ENCODE data around the gene SUCLG2. TPM values are rescaled to one million over a fixed set of nuclear protein-coding genes. Genes with fewer than 3 reads are reported as not detected.
A peak's percentile ranks its signal among the peaks of the same experiment; 100 is the strongest.

SUCLG2 gene
- total RNA-seq, 2 experiments from 2014 or later, result 53.3 to 57.8 TPM

GRCh38 chr3:67418426-67419217 lies 235.8 kb downstream of the SUCLG2 start:
- DNase-seq, result no peak
- POLR2A ChIA-PET, result no interaction called here
- H3K4me3 Mint-ChIP-seq, result no peak overlapping the region
- intact Hi-C loops (cut with micrococcal nuclease), result no loop called here
- H3K27me3 Mint-ChIP-seq, result no peaks in the 10 kb centered on the region
- no peak overlapping the region for H3K27ac Mint-ChIP-seq
- CTCF ChIA-PET, result no interaction called here
- H3K36me3 Mint-ChIP-seq, result peaks cover 43% of the 10 kb centered on the region
- H3K4me1 Mint-ChIP-seq (ENCODE audit: low read depth), result no peaks in the 10 kb centered on the region
- H3K9me3 Mint-ChIP-seq, result peaks cover 27% of the 10 kb centered on the region

- no peak for DNase-seq
- H3K27ac Mint-ChIP-seq, result no peak overlapping the region
- peaks cover 31% of the 10 kb centered on the region for H3K36me3 Mint-ChIP-seq
- POLR2A ChIA-PET, result no interaction called here
- no peaks in the 10 kb centered on the region for H3K4me1 Mint-ChIP-seq (ENCODE audit: low read depth)
- intact Hi-C loops (cut with micrococcal nuclease), result no loop called here
- H3K9me3 Mint-ChIP-seq, result peaks cover 20% of the 10 kb centered on the region
- CTCF ChIA-PET, result interaction anchor here (1.5 kb wide), 1 partner anchor 10 kb away, joined by 6 read pairs; no protein-coding TSS in a partner anchor
- H3K4me3 Mint-ChIP-seq, result no peak overlapping the region
- H3K27me3 Mint-ChIP-seq, result no peaks in the 10 kb centered on the region
These were observed 237.7 kb downstream of the SUCLG2 start for GRCh38 chr3:67416703-67417102.

DNA sequence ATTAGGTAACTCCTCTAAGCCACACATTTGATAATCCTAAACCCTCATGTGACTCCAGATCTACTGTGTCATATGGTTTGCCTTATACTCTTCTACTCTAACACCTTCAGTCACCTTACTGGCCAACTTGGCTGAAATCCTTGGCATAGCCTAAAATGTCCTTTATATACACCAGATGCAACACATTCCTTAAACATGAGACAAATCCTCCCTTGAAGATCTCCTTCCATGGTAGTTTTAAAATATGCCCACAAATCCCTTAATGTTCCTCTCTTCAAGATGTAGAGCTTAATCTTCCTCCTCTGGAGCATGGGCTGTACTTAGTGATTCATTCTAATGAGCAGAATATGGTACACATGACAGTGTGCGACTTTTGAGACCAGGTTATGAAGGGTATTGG lies 238.9 kb downstream of the SUCLG2 start:
- Mint-ChIP-seq H3K36me3 (peaks cover 21% of the 10 kb centered on the region), H3K27me3 (no peaks in the 10 kb centered on the region), H3K27ac (no peak overlapping the region), H3K9me3 (peaks cover 11% of the 10 kb centered on the region), H3K4me1 (ENCODE audit: low read depth) (no peaks in the 10 kb centered on the region), H3K4me3 (no peak overlapping the region)
- no peak for DNase-seq
- intact Hi-C loops (cut with micrococcal nuclease), result no loop called here
- CTCF ChIA-PET, result interaction anchor here (0.6 kb wide), 1 partner anchor 1288 kb away, joined by 3 read pairs; no protein-coding TSS in a partner anchor
- POLR2A ChIA-PET, result no interaction called here

GRCh38 chr3:67414740-67415139 lies 239.7 kb downstream of the SUCLG2 start:
- Mint-ChIP-seq H3K36me3 (peaks cover 17% of the 10 kb centered on the region), H3K27ac (no peak overlapping the region), H3K4me1 (ENCODE audit: low read depth) (no peaks in the 10 kb centered on the region), H3K9me3 (peaks cover 3% of the 10 kb centered on the region), H3K4me3 (no peak overlapping the region), H3K27me3 (no peaks in the 10 kb centered on the region)
- no peak for DNase-seq
- POLR2A ChIA-PET, result no interaction called here
- CTCF ChIA-PET, result interaction anchor here (0.6 kb wide), 1 partner anchor 1289 kb away, joined by 3 read pairs; no protein-coding TSS in a partner anchor
- intact Hi-C loops (cut with micrococcal nuclease), result no loop called here

- H3K4me1 Mint-ChIP-seq (ENCODE audit: low read depth), result no peaks in the 10 kb centered on the region
- intact Hi-C loops (cut with micrococcal nuclease), result no loop called here
- peaks cover 53% of the 10 kb centered on the region for H3K36me3 Mint-ChIP-seq
- no peaks in the 10 kb centered on the region for H3K27me3 Mint-ChIP-seq
- no peaks in the 10 kb centered on the region for H3K9me3 Mint-ChIP-seq
- POLR2A ChIA-PET, result no interaction called here
- CTCF ChIA-PET, result no interaction called here
- DNase-seq, result no peak
- H3K4me3 Mint-ChIP-seq, result no peak overlapping the region
- H3K27ac Mint-ChIP-seq, result no peak overlapping the region
These were observed 249.2 kb downstream of the SUCLG2 start for GRCh38 chr3:67405193-67405592.

DNA sequence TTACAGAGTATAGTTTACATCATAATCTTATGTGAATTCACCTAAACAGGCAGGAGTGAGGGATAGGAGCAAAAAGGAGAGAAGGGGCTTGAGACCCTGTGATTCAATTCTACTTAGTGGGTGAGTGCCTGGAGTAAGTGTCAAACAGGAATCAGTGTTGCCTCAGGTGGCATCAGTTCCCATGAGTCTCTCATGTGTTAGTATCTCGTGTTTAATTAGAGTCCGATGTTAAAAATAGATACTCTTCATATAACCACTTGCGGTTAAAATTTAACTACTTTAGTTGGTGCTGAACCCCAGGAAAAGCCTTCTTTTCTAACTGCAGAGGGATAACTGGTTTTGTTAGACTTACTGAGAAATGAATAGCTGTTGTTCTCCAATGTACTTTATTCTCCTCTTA lies 251.5 kb downstream of the SUCLG2 start:
- Mint-ChIP-seq H3K4me3 (no peak overlapping the region), H3K27ac (no peak overlapping the region), H3K27me3 (no peaks in the 10 kb centered on the region), H3K9me3 (peaks cover 8% of the 10 kb centered on the region), H3K4me1 (ENCODE audit: low read depth) (no peaks in the 10 kb centered on the region), H3K36me3 (peaks cover 55% of the 10 kb centered on the region)
- no peak for DNase-seq
- CTCF ChIA-PET, result interaction anchor here (1.3 kb wide), 1 partner anchor 21 kb away, joined by 3 read pairs; no protein-coding TSS in a partner anchor
- intact Hi-C loops (cut with micrococcal nuclease), result no loop called here
- POLR2A ChIA-PET, result no interaction called here

- no peaks in the 10 kb centered on the region for H3K27me3 Mint-ChIP-seq
- H3K9me3 Mint-ChIP-seq, result peaks cover 8% of the 10 kb centered on the region
- H3K27ac Mint-ChIP-seq, result no peak overlapping the region
- CTCF ChIA-PET, result no interaction called here
- H3K36me3 Mint-ChIP-seq, result peaks cover 47% of the 10 kb centered on the region
- intact Hi-C loops (cut with micrococcal nuclease), result no loop called here
- H3K4me1 Mint-ChIP-seq (ENCODE audit: low read depth), result no peaks in the 10 kb centered on the region
- POLR2A ChIA-PET, result interaction anchor here (1.1 kb wide), 1 partner anchor 12 kb away, joined by 4 read pairs; no protein-coding TSS in a partner anchor
- no peak for DNase-seq
- no peak overlapping the region for H3K4me3 Mint-ChIP-seq
These were observed 252.5 kb downstream of the SUCLG2 start for GRCh38 chr3:67401921-67402320.

GRCh38 chr3:67400476-67400875 lies 253.9 kb downstream of the SUCLG2 start:
- intact Hi-C loops (cut with micrococcal nuclease), result no loop called here
- ChIA-PET CTCF (interaction anchor here (1.8 kb wide), 1 partner anchor 389 kb away, joined by 5 read pairs; no protein-coding TSS in a partner anchor), POLR2A (no interaction called here)
- Mint-ChIP-seq H3K27me3 (no peaks in the 10 kb centered on the region), H3K9me3 (peaks cover 8% of the 10 kb centered on the region), H3K36me3 (peaks cover 50% of the 10 kb centered on the region), H3K4me1 (ENCODE audit: low read depth) (no peaks in the 10 kb centered on the region), H3K27ac (no peak overlapping the region), H3K4me3 (no peak overlapping the region)
- DNase-seq, result no peak

GRCh38 chr3:67389176-67389575 lies 265.2 kb downstream of the SUCLG2 start:
- Mint-ChIP-seq H3K27ac (no peak overlapping the region), H3K27me3 (no peaks in the 10 kb centered on the region), H3K4me3 (no peak overlapping the region), H3K36me3 (peaks cover 43% of the 10 kb centered on the region), H3K9me3 (peaks cover 11% of the 10 kb centered on the region), H3K4me1 (ENCODE audit: low read depth) (peaks cover 20% of the 10 kb centered on the region)
- ChIA-PET POLR2A (no interaction called here), CTCF (interaction anchor here (1.8 kb wide), 1 partner anchor 401 kb away, joined by 4 read pairs; no protein-coding TSS in a partner anchor)
- intact Hi-C loops (cut with micrococcal nuclease), result loop anchor here (10.0 kb wide), 1 partner anchor 266 kb away; the partner anchor contains the start of gene SUCLG2
- no peak for DNase-seq

GRCh38 chr3:67388738-67389137 lies 265.7 kb downstream of the SUCLG2 start:
- peaks cover 43% of the 10 kb centered on the region for H3K36me3 Mint-ChIP-seq
- no peak overlapping the region for H3K27ac Mint-ChIP-seq

GRCh38 chr3:67386451-67386850 lies 268.0 kb downstream of the SUCLG2 start:
- Mint-ChIP-seq H3K9me3 (peaks cover 11% of the 10 kb centered on the region), H3K27me3 (no peaks in the 10 kb centered on the region), H3K4me3 (no peak overlapping the region), H3K27ac (no peak overlapping the region), H3K36me3 (peaks cover 31% of the 10 kb centered on the region), H3K4me1 (ENCODE audit: low read depth) (peaks cover 20% of the 10 kb centered on the region)
- ChIA-PET POLR2A (no interaction called here), CTCF (no interaction called here)
- intact Hi-C loops (cut with micrococcal nuclease), result loop anchor here (10.0 kb wide), 1 partner anchor 268 kb away; the partner anchor contains the start of gene SUCLG2
- DNase-seq, result no peak

More at GRCh38 chr3:67388738-67389137, 265.7 kb downstream of the SUCLG2 start:
- H3K4me1 Mint-ChIP-seq (ENCODE audit: low read depth), result peaks cover 20% of the 10 kb centered on the region
- ChIA-PET POLR2A (no interaction called here), CTCF (no interaction called here)
- H3K9me3 Mint-ChIP-seq, result peaks cover 11% of the 10 kb centered on the region
- intact Hi-C loops (cut with micrococcal nuclease), result loop anchor here (10.0 kb wide), 1 partner anchor 266 kb away; the partner anchor contains the start of gene SUCLG2
- no peak for DNase-seq
- H3K4me3 Mint-ChIP-seq, result no peak overlapping the region
- H3K27me3 Mint-ChIP-seq, result no peaks in the 10 kb centered on the region

GRCh38 chr3:67384760-67385397 lies 269.5 kb downstream of the SUCLG2 start:
- ChIA-PET POLR2A (no interaction called here), CTCF (interaction anchor here (0.5 to 6.2 kb wide), 6 partner anchors 271 to 1509 kb away, joined by 3 to 72 read pairs (median 7); no protein-coding TSS in a partner anchor)
- intact Hi-C loops (cut with micrococcal nuclease), result loop anchor here (1.0 to 10.0 kb wide), 2 partner anchors 270 to 405 kb away; partner anchors contain the start of gene SUCLG2

More at GRCh38 chr3:67384760-67385397, 269.5 kb downstream of the SUCLG2 start:
- H3K4me1 Mint-ChIP-seq (ENCODE audit: low read depth), result peaks cover 20% of the 10 kb centered on the region
- no peak overlapping the region for H3K4me3 Mint-ChIP-seq
- H3K9me3 Mint-ChIP-seq, result peaks cover 11% of the 10 kb centered on the region
- H3K27ac Mint-ChIP-seq, result no peak overlapping the region
- H3K27me3 Mint-ChIP-seq, result no peaks in the 10 kb centered on the region
- peak; percentile 61 for DNase-seq
- H3K36me3 Mint-ChIP-seq, result peaks cover 27% of the 10 kb centered on the region

All from activated CD4-positive, alpha-beta memory T cell treated with anti-CD3 and anti-CD28 coated beads for 36 hours (primary cell).